Lower lobe of right lung (tissue), 2 donors: ENCODE data around the gene ISCU. TPM values are rescaled to one million over a fixed set of nuclear protein-coding genes. Genes with fewer than 3 reads are reported as not detected.

Experiments used
- ATAC-seq, 2 donors: fragments of 200-7000 bp; cut with Tn5 transposase; one replicate each; pipeline ENCODE4 v1.9.1; 2020 to 2022; ENCODE audit warnings: mild to moderate bottlenecking in 2 of 2, moderate library complexity in 2 of 2
- DNase-seq: peaks from one replicate; pipeline ENCODE4 v3.0.0-alpha.2; 2020
- H3K27ac ChIP-seq: fragments of 200-600 bp; one replicate; pipeline ENCODE4 v1.8.0; 2022
- H3K27me3 ChIP-seq: fragments of 200-600 bp; one replicate; pipeline ENCODE4 v1.8.0; 2022; ENCODE audit warnings: low read depth
- H3K36me3 ChIP-seq: fragments of 200-600 bp; one replicate; pipeline ENCODE4 v1.8.0; 2022; ENCODE audit warnings: mild to moderate bottlenecking
- H3K4me1 ChIP-seq: fragments of 200-600 bp; one replicate; pipeline ENCODE4 v1.8.0; 2022
- H3K4me3 ChIP-seq: fragments of 200-600 bp; one replicate; pipeline ENCODE4 v1.8.0; 2022; ENCODE audit warnings: mild to moderate bottlenecking
- H3K9me3 ChIP-seq: fragments of 200-600 bp; one replicate; pipeline ENCODE4 v1.8.0; 2022
- intact Hi-C: fragments of 100-400 bp; cut with DNase I; formaldehyde crosslinking; loops from one replicate; pipeline ENCODE4 v1.11.0; 2022
- total RNA-seq: library from RNA; stranded (reverse); fragmentation: NEBNext Ultra II Directional; extraction: Animal tissue kit (Norgen Biotek cat#: 25700); gene quantifications from one replicate; pipeline ENCODE4 v1.2.1, GENCODE V29; 2021
- TF ChIP-seq, protein P1 (sequence below): fragments of 200-600 bp; IDR thresholded peaks from one replicate; pipeline ENCODE4 v1.8.0; 2022; ENCODE audit warnings: antibody characterized with exemption, mild to moderate bottlenecking
- donor health status: DM: no; HTN: yes; CAD: no; lungs with severe emphysema.

ISCU gene
- total RNA-seq, 1 donor from 2014 or later, result 133 TPM

DNA sequence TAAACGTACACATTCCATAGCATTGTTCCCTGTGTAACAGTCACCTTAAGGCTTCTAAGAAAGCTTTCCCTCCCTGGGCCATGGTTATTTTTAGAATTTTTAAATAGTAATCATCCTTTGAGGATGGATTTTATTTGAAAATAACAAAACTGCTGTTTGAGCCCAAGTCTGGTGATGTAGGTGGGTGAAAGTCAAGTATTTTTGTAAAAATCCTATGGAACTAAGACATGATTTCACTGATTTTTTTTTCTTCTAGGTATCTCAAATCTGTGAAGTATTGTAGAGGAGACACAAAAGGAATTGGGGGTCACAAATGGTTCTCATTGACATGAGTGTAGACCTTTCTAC lies 1.4 kb downstream of the ISCU start:
- Histone ChIP-seq H3K9me3 (no peaks in the 10 kb centered on the region), H3K36me3 (peaks cover 50% of the 10 kb centered on the region), H3K27ac (peak overlapping the region; percentile 93), H3K4me3 (peak overlapping the region; percentile 100), H3K27me3 (no peaks in the 10 kb centered on the region), H3K4me1 (peaks cover 72% of the 10 kb centered on the region)
- no peak for DNase-seq
- no peak for ATAC-seq
- intact Hi-C loops, result no loop called here
- TF ChIP-seq, protein P1, sequence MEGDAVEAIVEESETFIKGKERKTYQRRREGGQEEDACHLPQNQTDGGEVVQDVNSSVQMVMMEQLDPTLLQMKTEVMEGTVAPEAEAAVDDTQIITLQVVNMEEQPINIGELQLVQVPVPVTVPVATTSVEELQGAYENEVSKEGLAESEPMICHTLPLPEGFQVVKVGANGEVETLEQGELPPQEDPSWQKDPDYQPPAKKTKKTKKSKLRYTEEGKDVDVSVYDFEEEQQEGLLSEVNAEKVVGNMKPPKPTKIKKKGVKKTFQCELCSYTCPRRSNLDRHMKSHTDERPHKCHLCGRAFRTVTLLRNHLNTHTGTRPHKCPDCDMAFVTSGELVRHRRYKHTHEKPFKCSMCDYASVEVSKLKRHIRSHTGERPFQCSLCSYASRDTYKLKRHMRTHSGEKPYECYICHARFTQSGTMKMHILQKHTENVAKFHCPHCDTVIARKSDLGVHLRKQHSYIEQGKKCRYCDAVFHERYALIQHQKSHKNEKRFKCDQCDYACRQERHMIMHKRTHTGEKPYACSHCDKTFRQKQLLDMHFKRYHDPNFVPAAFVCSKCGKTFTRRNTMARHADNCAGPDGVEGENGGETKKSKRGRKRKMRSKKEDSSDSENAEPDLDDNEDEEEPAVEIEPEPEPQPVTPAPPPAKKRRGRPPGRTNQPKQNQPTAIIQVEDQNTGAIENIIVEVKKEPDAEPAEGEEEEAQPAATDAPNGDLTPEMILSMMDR, result no peak

- DNase-seq (no peak), ATAC-seq (no peak)
- H3K4me1 ChIP-seq, result peaks cover 62% of the 10 kb centered on the region
- H3K4me3 ChIP-seq, result no peak overlapping the region
- TF ChIP-seq, protein P1, result no peak
- no peaks in the 10 kb centered on the region for H3K9me3 ChIP-seq
- H3K36me3 ChIP-seq, result peaks cover 60% of the 10 kb centered on the region
- H3K27me3 ChIP-seq, result no peaks in the 10 kb centered on the region
- intact Hi-C loops, result no loop called here
- no peak overlapping the region for H3K27ac ChIP-seq
Measured at GRCh38 chr12:108564724-108565123, 2.3 kb downstream of the ISCU start.

DNA sequence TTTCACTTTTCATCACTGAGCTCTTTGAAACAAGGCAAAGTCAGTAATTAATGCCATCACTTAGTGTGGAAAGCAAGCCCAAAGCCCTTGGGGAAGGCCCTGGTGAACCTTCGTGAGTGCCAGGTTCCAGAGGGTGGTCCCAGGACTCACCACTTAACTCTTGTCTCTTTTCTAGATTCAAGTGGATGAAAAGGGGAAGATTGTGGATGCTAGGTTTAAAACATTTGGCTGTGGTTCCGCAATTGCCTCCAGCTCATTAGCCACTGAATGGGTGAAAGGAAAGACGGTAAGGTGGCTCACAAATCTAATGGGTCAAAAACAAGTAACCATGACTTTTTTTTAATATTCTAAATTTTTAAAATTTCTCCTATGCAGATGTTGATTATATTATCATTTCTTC lies 2.8 kb downstream of the ISCU start:
- ATAC-seq (no peak), DNase-seq (no peak)
- H3K27ac ChIP-seq, result no peak overlapping the region
- H3K9me3 ChIP-seq, result no peaks in the 10 kb centered on the region
- peaks cover 64% of the 10 kb centered on the region for H3K36me3 ChIP-seq
- intact Hi-C loops, result no loop called here
- H3K27me3 ChIP-seq, result no peaks in the 10 kb centered on the region
- H3K4me1 ChIP-seq, result peaks cover 58% of the 10 kb centered on the region
- TF ChIP-seq, protein P1, result no peak
- no peak overlapping the region for H3K4me3 ChIP-seq

- Histone ChIP-seq H3K27me3 (no peaks in the 10 kb centered on the region), H3K36me3 (peaks cover 66% of the 10 kb centered on the region), H3K4me1 (peaks cover 55% of the 10 kb centered on the region), H3K4me3 (no peak overlapping the region), H3K27ac (peak overlapping the region; percentile 48), H3K9me3 (no peaks in the 10 kb centered on the region)
- intact Hi-C loops, result no loop called here
- peak in 1 of 2 donors; percentile 6 for ATAC-seq
- DNase-seq, result peak; percentile 80
- TF ChIP-seq, protein P1, result no peak
Measured at GRCh38 chr12:108565976-108566375, 3.6 kb downstream of the ISCU start.

GRCh38 chr12:108566452-108566851 lies 4.1 kb downstream of the ISCU start:
- no peak for ATAC-seq
- H3K27ac ChIP-seq, result peak overlapping the region; percentile 48
- intact Hi-C loops, result no loop called here
- no peaks in the 10 kb centered on the region for H3K27me3 ChIP-seq
- TF ChIP-seq, protein P1, result no peak
- H3K36me3 ChIP-seq, result peaks cover 66% of the 10 kb centered on the region
- peaks cover 55% of the 10 kb centered on the region for H3K4me1 ChIP-seq
- no peaks in the 10 kb centered on the region for H3K9me3 ChIP-seq
- no peak overlapping the region for H3K4me3 ChIP-seq
- no peak for DNase-seq
